Astrocyte of the spinal cord (primary cell): ENCODE measurements around the gene PCCA.

ENCODE experiments used
- DNase-seq: peaks from one replicate; pipeline ENCODE4 v3.0.0; 2011; ENCODE audit warnings: low read depth, low spot score
- H3K4me3 ChIP-seq: 2 replicates; pipeline ENCODE4 v1.5.1; 2011; ENCODE audit warnings: low read depth, mild to moderate bottlenecking, low read length, moderate library complexity
- in situ Hi-C: cut with HindIII; loops from 2 replicates; pipeline ENCODE4 v1.10.0; 2017; ENCODE audit warnings: low sequenced_read_pairs
- TF ChIP-seq, protein P1 (sequence below): IDR thresholded peaks from 2 replicates; pipeline ENCODE4 v1.5.1; 2012; ENCODE audit warnings: low read depth, mild to moderate bottlenecking, low read length, inconsistent platforms

The PCCA gene

DNA sequence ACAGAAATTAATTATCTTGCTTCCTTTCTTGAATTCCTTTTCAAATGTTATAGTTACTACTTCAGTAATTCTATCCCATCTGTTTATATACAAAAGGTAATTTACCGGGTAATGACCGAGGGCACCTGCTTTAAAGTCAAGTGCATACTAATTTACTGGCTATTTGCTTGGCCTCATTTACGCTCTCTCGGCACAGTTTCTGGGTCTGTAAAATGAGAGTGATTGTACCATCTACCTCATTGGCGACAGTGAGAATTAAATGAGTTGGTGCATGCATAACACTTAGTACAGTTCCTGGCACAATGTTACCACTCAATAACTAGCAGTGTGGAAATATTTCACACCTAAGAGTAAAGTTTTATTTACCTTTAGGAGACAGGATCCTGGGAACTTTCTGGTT is 388.1 kb downstream of the PCCA start:
- no peak for DNase-seq
- in situ Hi-C loops, result no loop called here
- TF ChIP-seq, protein P1, sequence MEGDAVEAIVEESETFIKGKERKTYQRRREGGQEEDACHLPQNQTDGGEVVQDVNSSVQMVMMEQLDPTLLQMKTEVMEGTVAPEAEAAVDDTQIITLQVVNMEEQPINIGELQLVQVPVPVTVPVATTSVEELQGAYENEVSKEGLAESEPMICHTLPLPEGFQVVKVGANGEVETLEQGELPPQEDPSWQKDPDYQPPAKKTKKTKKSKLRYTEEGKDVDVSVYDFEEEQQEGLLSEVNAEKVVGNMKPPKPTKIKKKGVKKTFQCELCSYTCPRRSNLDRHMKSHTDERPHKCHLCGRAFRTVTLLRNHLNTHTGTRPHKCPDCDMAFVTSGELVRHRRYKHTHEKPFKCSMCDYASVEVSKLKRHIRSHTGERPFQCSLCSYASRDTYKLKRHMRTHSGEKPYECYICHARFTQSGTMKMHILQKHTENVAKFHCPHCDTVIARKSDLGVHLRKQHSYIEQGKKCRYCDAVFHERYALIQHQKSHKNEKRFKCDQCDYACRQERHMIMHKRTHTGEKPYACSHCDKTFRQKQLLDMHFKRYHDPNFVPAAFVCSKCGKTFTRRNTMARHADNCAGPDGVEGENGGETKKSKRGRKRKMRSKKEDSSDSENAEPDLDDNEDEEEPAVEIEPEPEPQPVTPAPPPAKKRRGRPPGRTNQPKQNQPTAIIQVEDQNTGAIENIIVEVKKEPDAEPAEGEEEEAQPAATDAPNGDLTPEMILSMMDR, result no peak
- no peak overlapping the region for H3K4me3 ChIP-seq

- in situ Hi-C loops, result no loop called here
- no peak for DNase-seq
- TF ChIP-seq, protein P1, result no peak
- H3K4me3 ChIP-seq, result no peak overlapping the region
Measured at GRCh38 chr13:100478107-100478809, 389.4 kb downstream of the PCCA start.

GRCh38 chr13:100480676-100481075 is 391.8 kb downstream of the PCCA start:
- TF ChIP-seq, protein P1, result no peak
- no peak overlapping the region for H3K4me3 ChIP-seq
- no peak for DNase-seq
- in situ Hi-C loops, result no loop called here

- DNase-seq, result no peak
- in situ Hi-C loops, result no loop called here
- TF ChIP-seq, protein P1, result no peak
- no peak overlapping the region for H3K4me3 ChIP-seq
Measured at GRCh38 chr13:100483139-100483538, 394.2 kb downstream of the PCCA start.

GRCh38 chr13:100483841-100484381 is 395.0 kb downstream of the PCCA start:
- no peak overlapping the region for H3K4me3 ChIP-seq
- TF ChIP-seq, protein P1, result no peak
- DNase-seq, result no peak
- in situ Hi-C loops, result no loop called here

DNA sequence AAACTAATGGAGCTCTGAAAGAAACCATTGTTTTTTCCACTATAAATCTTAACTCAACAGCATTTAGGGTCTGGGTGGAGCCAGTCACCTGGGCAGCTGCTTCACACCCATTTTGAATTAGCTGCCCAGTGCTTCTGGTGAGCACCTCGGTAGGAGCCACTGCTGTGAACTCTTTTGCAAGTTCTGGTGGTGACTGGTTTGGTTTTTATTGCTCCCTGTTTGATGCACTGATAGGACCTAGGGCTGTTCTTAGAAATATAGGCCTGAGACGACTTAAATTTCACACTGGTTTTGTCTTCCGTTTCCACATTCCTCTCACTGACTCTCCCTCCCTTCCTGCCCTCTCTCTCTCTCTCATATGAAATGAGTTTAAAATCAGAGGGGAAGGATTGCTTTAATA is 395.8 kb downstream of the PCCA start:
- DNase-seq, result no peak
- TF ChIP-seq, protein P1, result no peak
- no peak overlapping the region for H3K4me3 ChIP-seq
- in situ Hi-C loops, result no loop called here
